Adrenal gland (tissue), 12 donors: ENCODE results near the gene ITFG1. TPM values are rescaled to one million over a fixed set of nuclear protein-coding genes. Genes with fewer than 3 reads are reported as not detected.

Experiments
- DNase-seq, 7 donors: peaks; one replicate each; pipeline ENCODE4 v3.0.0-alpha.2; 2019 to 2020
- H3K27ac ChIP-seq, 5 donors: fragments of 200-600 bp; sonication (generic) in 4 of 5; 1 replicate in 3 of 5; 2 replicates in 2 of 5; pipeline versions ENCODE4 v1.5.1 to v1.8.0; 2016 to 2020; ENCODE audit warnings: mild to moderate bottlenecking in 1 of 5
- H3K27me3 ChIP-seq: fragments of 200-600 bp; 2 replicates; pipeline ENCODE4 v1.8.0; 2021
- H3K36me3 ChIP-seq, 2 donors: fragments of 200-600 bp; replicated peaks in 1 of 2; 1 replicate in 1 of 2; 2 replicates in 1 of 2; pipeline versions ENCODE4 v1.5.1 to v1.8.0; 2018 to 2022
- H3K4me1 ChIP-seq, 2 donors: fragments of 200-600 bp; replicated peaks in 1 of 2; 1 replicate in 1 of 2; 2 replicates in 1 of 2; pipeline versions ENCODE4 v1.5.1 to v1.8.0; 2018 to 2021
- H3K4me3 ChIP-seq, 4 donors: fragments of 200-600 bp; sonication (generic) in 3 of 4; one replicate each; pipeline ENCODE4 v1.5.1; 2016 to 2018
- H3K9me3 ChIP-seq, 3 donors: fragments of 200-600 bp; sonication (generic) in 1 of 3; replicated peaks in 1 of 3; 1 replicate in 2 of 3; 2 replicates in 1 of 3; pipeline versions ENCODE4 v1.5.1 to v1.8.0; 2016 to 2021
- CTCF ChIP-seq, 6 experiments: fragments of 450-650 bp in 4 of 6; fragments of 200-600 bp in 2 of 6; sonication (generic) in 1 of 6; IDR thresholded peaks; 1 replicate in 5 of 6; 2 replicates in 1 of 6; pipeline versions ENCODE4 v1.5.1 to v1.8.0; 2016 to 2021; ENCODE audit warnings: antibody characterized with exemption in 6 of 6, mild to moderate bottlenecking in 2 of 6, moderate library complexity in 1 of 6
- POLR2A ChIP-seq, 2 donors: fragments of 450-650 bp; IDR thresholded peaks; one replicate each; pipeline ENCODE4 v1.6.1; 2017; ENCODE audit warnings: antibody characterized with exemption in 2 of 2, mild to moderate bottlenecking in 2 of 2, moderate library complexity in 1 of 2
- WGBS, 4 donors: extraction: QIAGEN DNeasy Blood & Tissue Kit in 2 of 4; methylation state at CpG; one replicate each; pipeline versions ENCODE4 v1.1.5 to v1.1.7; 2013 to 2017; 5-methylcytosine and 5-hydroxymethylcytosine counted together
- intact Hi-C, 2 donors: fragments of 100-400 bp; cut with DNase I; formaldehyde crosslinking; loops; one replicate each; pipeline versions ENCODE4 v1.14.1 to v1.15.0; 2022 to 2023
- polyA plus RNA-seq, 3 donors: library from polyadenylated mRNA; stranded (reverse); fragments of 200-250 nt in 2 of 3; fragments of 350-450 nt in 1 of 3; fragmentation: Illumina TruSeq in 1 of 3; extraction: RNeasy Lipid Tissue Mini Kit (QIAGEN cat#74804) in 1 of 3; gene quantifications; one replicate each; pipeline ENCODE4 v1.2.3, GENCODE V29; 2013 to 2014
- total RNA-seq, 9 donors: library from RNA; depleted of rRNA in 4 of 9; stranded (reverse); fragments of >200 nt in 4 of 9; fragments of 120-200 nt in 1 of 9; fragmentation: NEBNext Ultra II Directional in 1 of 9; extraction: Animal tissue kit (Norgen Biotek cat#: 25700) in 1 of 9; gene quantifications; one replicate each; pipeline versions ENCODE4 v1.1.0 to v1.2.4, GENCODE V29; 2013 to 2023
- donor health status: healthy with polysubstance abuse.
- donor health status: Bipolar disorder and iron deficiency.
- donor health status: DM: yes; HTN: yes; CAD: no.
- donor health status: DM: no; HTN: no; CAD: no.
- donor health status: DM: no; HTN: no; CAD: no.
- donor health status: DM: yes; HTN: yes; CAD: no.

ITFG1 gene
- total and polyA plus RNA-seq, 12 donors = 8.4 to 246 (median 84.4) TPM

DNA sequence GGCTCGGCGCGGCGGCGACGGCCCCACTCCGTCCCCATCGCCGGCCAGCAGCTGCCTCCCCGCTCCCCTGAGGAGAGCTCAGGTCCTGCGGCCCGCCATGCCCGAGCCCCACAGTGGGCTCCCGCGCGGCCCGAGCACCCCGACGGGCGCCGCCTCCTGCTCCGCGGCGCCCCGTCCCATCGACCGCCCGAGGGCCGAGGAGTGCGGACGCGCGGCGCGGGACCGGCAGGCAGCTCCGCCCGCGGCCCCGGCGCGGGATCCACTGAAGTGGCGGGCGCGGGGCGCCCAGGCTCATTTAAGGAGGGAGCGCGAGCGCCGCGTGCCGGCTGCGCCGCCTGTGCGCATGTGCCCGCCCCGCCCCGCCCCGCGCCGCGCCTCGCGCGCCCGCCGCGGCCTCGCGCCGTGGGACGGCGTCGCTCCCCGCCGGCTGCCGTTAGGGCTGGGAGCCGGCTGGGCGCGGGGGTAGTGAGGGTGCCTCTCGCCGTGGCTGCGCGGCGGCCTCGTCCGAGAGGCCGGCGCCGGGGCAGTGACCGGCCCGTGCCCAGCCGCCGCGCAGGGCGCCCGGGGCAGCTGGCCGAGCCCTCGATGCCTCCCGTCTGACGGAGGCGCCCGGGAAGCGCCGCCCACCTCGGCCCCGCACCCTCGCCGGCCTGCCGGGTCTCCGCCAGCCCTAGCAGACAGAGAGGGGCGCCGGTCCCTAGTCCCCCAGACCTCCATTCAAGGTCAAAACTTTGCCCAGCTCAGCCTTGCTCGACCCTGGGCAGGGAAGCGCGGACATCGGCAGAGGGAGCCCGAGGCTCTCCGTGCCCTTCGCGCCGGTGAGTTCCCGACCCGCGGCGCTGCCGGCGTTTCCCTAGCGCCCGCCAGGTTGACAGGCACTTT, 316.9 kb downstream of the ITFG1 start, which contains the start of gene NETO2:
NETO2 (minus strand) TSS at position 269 of the 882 bp plus-strand sequence. CDS start 333 bp downstream, outside the sequence.
- H3K4me1 ChIP-seq = no peaks in the 10 kb centered on the region
- peak within 1 kb of the TSS in 2 of 4 donors; percentile 47 to 78 for H3K4me3 ChIP-seq
- 0 to 1% (median 0%) methylated on average over 8 to 130 of the region's 130 CpGs for WGBS, 4 donors
- H3K9me3 ChIP-seq = no peaks in the 10 kb centered on the region
- no peaks in the 10 kb centered on the region for H3K36me3 ChIP-seq
- TF ChIP-seq POLR2A (IDR thresholded peaks at IDR 0.05) (peak in 1 of 2 donors; percentile 38), CTCF (IDR thresholded peaks at IDR 0.05) (peak; percentile 20 to 57 (median 46))
- peak; percentile 35 to 71 (median 58) for DNase-seq
- intact Hi-C loops = loop anchor here (5.0 to 10.0 kb wide), 6 partner anchors 109 to 1013 kb away; partner anchors contain the start of gene ABCC12 (in 2 of the 2)
- peak within 1 kb of the TSS in 4 of 5 donors; percentile 16 to 79 (median 67) for H3K27ac ChIP-seq
- no peaks in the 10 kb centered on the region for H3K27me3 ChIP-seq

DNA sequence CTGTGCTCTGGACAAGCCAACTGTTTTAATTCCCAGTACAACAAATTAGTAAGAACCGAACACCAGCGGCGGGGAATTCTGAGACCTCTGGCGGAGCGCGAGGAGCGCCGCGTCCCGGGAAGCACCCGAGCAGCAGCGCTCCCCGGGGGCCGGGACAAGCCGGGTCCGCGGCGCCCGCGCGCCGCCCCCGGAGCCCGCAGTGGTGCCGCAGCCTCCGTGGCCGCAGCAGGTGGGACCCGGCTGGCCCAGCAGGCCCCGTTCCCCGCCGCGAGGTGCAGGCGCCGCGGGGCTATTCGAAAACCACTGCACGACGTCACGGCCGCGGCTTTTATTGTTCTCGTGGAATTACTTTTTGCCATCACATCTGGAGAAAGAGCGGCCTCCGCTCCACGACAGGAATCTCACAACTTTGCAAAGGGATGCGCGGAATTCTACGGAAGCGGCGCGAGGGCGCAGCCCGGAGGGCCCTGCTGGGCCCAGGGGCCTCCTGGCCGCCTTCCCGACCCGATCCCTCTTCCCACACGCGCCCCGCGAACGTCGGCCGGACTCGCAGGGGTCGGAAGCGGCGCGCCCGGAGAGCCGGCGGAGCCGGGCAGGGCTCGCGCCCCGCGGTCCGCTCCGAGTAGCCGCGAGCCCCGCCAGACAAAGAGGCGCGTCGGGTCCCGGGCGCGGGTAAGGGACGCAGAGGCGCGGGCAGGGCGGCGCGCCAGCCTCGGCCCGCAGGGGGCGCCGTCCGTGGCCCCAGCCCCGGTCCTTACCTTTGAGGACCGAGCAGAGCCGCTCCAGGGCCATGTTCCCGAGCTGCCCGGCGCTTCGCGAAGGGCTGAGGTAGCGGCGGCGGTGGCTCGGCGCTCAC, 317.8 kb downstream of the ITFG1 start:
- 0 to 1% (median 0%) methylated on average over 28 to 111 of the region's 111 CpGs for WGBS, 4 donors
- Histone ChIP-seq H3K4me3 (peak overlapping the region in 2 of 4 donors; percentile 47 to 78), H3K36me3 (no peaks in the 10 kb centered on the region), H3K27ac (peak overlapping the region in 4 of 5 donors; percentile 16 to 79 (median 67)), H3K27me3 (no peaks in the 10 kb centered on the region), H3K9me3 (no peaks in the 10 kb centered on the region), H3K4me1 (no peaks in the 10 kb centered on the region)
- intact Hi-C loops = loop anchor here (5.0 to 10.0 kb wide), 6 partner anchors 108 to 1014 kb away; partner anchors contain the start of gene ABCC12 (in 2 of the 2)
- peak; percentile 53 to 67 (median 63) for DNase-seq
- peak in 3 of 6 experiments; percentile 66 to 72 (median 67) for TF ChIP-seq CTCF (IDR thresholded peaks at IDR 0.05)
- no peak for TF ChIP-seq POLR2A (IDR thresholded peaks at IDR 0.05)

DNA sequence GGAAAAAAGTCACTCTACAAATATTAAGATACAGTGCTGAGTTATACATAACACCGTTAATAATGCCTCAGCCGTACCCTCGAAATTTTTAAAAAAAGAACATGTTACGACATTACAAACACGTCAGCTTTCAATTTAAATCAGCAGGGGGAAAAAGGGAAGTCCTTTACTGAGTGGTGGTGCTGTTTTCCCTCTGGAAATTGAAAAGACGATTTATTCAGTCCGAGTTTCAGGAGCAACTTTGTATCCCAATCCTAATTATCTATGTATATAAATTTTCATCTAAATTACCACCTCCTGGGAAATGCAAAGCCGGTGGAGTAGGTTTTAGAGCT, 318.4 kb downstream of the ITFG1 start:
- Histone ChIP-seq H3K4me1 (no peaks in the 10 kb centered on the region), H3K27me3 (no peaks in the 10 kb centered on the region), H3K4me3 (peak overlapping the region in 2 of 4 donors; percentile 47 to 78), H3K27ac (peak overlapping the region in 3 of 5 donors; percentile 64 to 79 (median 70)), H3K9me3 (no peaks in the 10 kb centered on the region), H3K36me3 (no peaks in the 10 kb centered on the region)
- no peak for DNase-seq
- no peak for TF ChIP-seq POLR2A (IDR thresholded peaks at IDR 0.05)
- no peak for TF ChIP-seq CTCF (IDR thresholded peaks at IDR 0.05)
- intact Hi-C loops = loop anchor here (5.0 to 10.0 kb wide), 6 partner anchors 108 to 1015 kb away; partner anchors contain the start of gene ABCC12 (in 2 of the 2)
- 0 to 2% (median 1%) methylated on average over 8 of the region's 8 CpGs for WGBS, 4 donors
